Measurements from ENCODE around the gene MFN2.

MFN2 gene

GRCh38 chr1:11979851-11980675, at the start of gene MFN2:
Gene MFN2, plus strand, starts transcription at chr1:11980444. Its CDS starts 8,725 bp downstream, at chr1:11989169.
- no peak for TF ChIP-seq CTCF (IDR thresholded peaks at IDR 0.05; ENCODE audit: low read depth, low read length)
- H3K4me3 ChIP-seq (ENCODE audit: low read depth, low read length) = peak within 1 kb of the TSS; percentile 97

DNA sequence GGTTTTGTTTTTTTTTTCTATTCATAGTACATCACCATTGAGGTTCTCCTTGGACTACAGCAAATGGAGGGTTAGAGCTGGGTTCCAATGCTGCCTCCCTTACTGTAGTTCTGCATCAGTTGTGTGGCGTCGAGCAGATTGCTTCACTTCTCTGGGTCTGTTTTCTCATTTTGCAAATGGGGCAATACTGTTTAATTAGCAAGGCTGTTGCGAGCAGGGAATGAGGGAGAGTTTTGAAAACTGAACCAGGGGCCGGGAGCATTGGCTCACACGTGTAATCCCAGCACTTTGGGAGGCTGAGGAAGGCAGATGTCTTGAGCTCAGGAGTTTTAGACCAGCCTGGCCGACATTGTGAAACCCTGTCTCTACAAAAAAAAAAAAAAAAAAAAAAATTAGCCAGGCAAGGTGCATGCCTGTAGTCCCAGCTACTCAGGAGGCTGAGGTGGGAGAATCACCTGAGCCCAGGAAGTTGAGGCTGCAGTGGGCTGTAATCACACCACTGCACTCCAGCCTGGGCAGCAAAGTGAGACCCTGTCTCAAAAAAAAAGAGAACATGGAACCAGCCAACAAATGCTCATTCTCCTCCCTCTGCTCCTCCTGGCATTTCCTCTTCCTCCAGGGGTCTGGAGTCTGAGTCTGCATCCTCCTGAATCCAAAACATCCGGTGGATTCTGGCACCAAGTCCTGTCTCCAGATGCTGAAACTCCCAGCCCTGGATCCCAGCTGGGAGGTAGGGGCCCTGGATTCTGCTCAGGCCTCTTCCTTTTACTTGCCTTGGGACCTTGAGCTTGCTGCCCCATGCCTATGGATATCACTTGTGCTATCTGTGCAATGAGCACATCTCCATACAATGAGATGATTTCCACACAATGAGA, 49.4 kb upstream of the MFN2 start:
- no peak overlapping the region for H3K4me3 ChIP-seq (ENCODE audit: low read depth, low read length)
- no peak for TF ChIP-seq CTCF (IDR thresholded peaks at IDR 0.05; ENCODE audit: low read depth, low read length)

DNA sequence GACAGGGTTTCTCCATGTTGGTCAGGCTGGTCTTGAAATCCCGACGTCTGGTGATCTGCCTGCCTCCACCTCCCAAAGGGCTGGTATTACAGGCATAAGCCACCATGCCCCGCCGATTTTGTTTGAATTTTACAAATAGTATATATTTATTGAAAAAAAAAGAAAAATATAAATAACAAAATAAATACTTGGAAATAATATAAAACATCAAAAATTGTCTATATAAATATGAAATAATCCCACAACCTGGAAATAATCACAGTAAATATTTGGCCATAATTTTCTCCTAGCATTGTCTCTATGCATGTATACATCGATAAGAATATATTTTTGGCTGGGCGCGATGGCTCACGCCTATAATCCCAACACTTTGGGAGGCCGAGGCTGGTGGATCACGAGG, 48.4 kb upstream of the MFN2 start:
- TF ChIP-seq CTCF (IDR thresholded peaks at IDR 0.05; ENCODE audit: low read depth, low read length) = no peak
- no peak overlapping the region for H3K4me3 ChIP-seq (ENCODE audit: low read depth, low read length)

DNA sequence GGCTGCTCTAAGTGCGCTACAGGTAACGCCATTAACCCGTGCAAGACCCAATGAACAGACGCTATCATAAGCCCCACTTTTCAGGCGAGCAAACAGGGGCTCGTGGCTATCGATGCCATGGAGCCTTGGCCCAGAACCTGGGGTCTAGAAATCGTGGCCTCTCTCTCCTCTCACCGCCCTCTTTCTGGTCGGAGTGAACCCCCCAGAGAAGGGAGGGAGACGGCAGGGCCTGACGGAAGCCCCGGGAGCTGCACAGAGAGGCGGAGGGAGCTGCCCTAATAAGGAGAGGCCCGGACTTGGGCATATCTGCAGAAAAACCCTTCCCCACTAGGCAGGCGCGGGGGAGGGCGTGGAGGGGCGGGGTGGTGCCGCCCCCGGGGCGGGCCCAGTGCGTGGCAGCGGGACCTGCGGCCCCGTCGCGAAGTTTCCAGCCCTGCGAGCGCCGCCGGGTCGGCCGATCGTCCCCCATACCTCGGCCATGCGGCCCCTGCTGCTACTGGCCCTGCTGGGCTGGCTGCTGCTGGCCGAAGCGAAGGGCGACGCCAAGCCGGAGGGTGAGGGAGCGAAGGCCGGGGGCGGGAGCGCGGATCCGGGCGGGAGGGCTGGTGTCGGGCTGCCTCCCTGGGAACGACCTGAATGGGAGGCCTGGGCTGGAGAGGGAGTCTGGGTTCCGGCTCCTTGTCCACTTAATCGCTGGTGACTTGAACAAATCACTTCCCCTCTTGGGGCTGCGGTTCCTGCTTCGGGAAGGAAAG, 45.8 kb upstream of the MFN2 start, which contains the start of gene PLOD1:
Gene PLOD1, plus strand, starts transcription at position 416 of the 755 bp plus-strand sequence. Its CDS starts 63 bp downstream, at position 479.
- TF ChIP-seq CTCF (IDR thresholded peaks at IDR 0.05; ENCODE audit: low read depth, low read length) = no peak

DNA sequence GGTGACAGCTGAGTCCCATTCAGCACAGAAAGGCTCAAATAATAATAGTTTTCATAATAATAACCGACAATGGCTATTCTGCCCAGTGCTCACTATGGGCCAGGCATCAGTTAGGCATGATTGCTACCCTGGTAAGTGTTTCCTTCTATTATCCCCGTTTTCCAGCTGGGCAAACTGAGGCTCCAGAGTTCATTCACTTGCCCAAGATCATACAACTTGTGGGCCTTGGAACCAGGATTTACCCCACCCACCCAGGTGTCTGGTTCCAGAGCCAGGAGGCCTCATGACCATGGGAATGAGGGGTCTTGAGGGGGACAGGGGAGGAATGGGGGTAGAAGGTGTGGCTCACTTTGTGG, 45.2 kb upstream of the MFN2 start:
- H3K4me3 ChIP-seq (ENCODE audit: low read depth, low read length) = peak overlapping the region; percentile 84

More for the DNA sequence above, 45.8 kb upstream of the MFN2 start, which contains the start of gene PLOD1:
- peak within 1 kb of the TSS; percentile 84 for H3K4me3 ChIP-seq (ENCODE audit: low read depth, low read length)

GRCh38 chr1:11935733-11936132, 44.5 kb upstream of the MFN2 start:
- H3K4me3 ChIP-seq (ENCODE audit: low read depth, low read length) = peak overlapping the region; percentile 84; the same call in 1 of the 2 replicates

More for the DNA sequence above, 45.2 kb upstream of the MFN2 start:
- TF ChIP-seq CTCF (IDR thresholded peaks at IDR 0.05; ENCODE audit: low read depth, low read length) = no peak

Data from WI38 (cell line).